Measurements from ENCODE around the gene BTD.

BTD gene

DNA sequence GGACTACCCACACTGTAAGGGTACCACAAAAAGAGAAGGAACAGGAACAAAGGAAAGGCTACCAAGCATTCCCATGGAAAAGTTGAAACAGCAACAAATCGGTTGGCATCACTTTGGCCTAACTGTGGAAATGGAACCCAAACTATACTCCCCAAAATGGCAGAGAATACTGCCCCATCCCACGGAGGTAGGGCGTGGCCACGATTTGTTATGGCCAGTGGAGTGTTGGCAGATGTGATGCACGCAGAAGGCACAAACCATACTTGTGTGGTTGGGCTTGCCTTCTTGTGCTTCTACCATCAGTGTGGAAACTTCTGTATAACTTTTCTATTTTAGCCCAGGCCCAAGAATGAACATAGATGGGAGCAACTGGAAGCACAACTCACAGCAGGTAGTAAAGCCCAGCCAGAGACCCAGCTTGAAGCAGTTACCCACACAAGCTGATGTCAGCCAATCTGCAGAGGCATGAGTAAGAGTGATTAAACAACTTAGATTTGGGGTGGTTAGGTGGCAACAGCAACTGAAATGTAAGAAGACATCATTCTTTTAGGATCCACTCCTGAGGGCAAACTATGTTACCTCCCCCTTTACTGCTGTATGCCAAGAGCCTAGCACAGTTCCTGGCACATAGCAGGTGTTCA is 64.1 kb downstream of the BTD start:
- DNase-seq (ENCODE audit: low read depth in 2 of 2), result no peak

- DNase-seq (ENCODE audit: low read depth in 2 of 2), result no peak
Measured at GRCh38 chr3:15666277-15666676, 64.7 kb downstream of the BTD start.

GRCh38 chr3:15667484-15667883 is 65.9 kb downstream of the BTD start:
- DNase-seq (ENCODE audit: low read depth in 2 of 2), result peak; percentile 12 to 14

- no peak for DNase-seq (ENCODE audit: low read depth in 2 of 2)
Measured at GRCh38 chr3:15673536-15673935, 72.0 kb downstream of the BTD start.

- no peak for DNase-seq (ENCODE audit: low read depth in 2 of 2)
Measured at GRCh38 chr3:15676259-15676658, 74.7 kb downstream of the BTD start.

DNA sequence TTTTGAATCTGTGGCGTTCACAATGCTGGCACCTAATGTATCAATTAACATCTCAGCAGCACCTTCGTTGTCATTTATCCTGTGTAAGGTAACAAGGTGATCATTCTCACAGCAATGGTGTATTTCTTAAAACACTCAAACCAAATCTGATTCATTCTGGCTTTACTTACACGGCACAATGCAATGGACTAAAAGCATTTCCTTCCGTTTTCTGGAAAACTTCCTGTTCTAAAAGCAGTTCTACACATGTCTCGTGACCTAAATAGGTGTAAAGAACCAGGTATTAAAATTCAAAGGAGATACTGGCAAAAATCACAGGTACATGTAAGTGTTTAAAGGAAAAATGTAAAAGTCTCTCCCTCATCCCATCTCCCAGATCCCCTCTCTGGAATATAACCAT is 77.8 kb downstream of the BTD start:
- DNase-seq (ENCODE audit: low read depth in 2 of 2), result no peak

DNA sequence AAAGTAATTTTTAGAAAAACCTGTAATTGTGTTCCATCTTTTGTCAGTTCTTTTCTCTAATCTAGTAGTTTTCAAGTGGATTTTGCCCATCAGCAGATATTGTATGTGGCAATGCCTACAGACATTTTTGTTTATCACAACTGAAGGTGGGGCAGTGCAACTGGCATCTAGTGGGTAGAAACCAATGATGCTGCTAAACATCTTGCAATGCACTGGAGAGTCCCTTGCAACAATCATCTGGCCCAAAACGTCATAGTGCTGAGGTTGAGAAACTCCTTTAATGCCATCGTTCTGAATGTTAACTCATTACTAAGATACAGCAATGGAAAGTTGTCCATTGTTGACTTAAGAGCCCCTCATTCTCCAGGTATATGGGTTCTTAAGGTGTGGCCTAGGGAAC is 80.1 kb downstream of the BTD start:
- DNase-seq (ENCODE audit: low read depth in 2 of 2), result no peak

- DNase-seq (ENCODE audit: low read depth in 2 of 2), result no peak
Measured at GRCh38 chr3:15682561-15683185, 81.1 kb downstream of the BTD start.

- DNase-seq (ENCODE audit: low read depth in 2 of 2), result no peak
Measured at GRCh38 chr3:15683253-15683652, 81.7 kb downstream of the BTD start.

DNA sequence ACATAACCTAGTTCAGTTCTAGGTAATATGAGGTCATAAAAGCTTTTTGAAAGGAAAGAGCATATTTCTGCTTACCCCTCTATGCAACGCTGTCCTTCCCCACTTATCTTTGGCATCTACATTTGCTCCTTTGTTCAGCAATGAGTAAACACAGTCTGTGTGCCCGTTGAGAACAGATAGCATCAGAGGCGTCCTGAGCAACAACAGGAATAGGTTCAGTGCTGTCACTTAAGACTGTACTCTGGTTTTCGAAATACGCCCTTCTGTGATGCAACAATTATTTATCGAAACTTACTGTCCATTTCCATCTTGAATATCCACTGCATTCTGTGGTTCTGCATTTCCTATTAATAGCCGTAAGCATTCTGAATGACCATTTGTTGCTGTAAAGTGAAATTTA is 84.4 kb downstream of the BTD start:
- DNase-seq (ENCODE audit: low read depth in 2 of 2), result no peak

GRCh38 chr3:15690230-15690629 is 88.7 kb downstream of the BTD start:
- no peak for DNase-seq (ENCODE audit: low read depth in 2 of 2)

DNA sequence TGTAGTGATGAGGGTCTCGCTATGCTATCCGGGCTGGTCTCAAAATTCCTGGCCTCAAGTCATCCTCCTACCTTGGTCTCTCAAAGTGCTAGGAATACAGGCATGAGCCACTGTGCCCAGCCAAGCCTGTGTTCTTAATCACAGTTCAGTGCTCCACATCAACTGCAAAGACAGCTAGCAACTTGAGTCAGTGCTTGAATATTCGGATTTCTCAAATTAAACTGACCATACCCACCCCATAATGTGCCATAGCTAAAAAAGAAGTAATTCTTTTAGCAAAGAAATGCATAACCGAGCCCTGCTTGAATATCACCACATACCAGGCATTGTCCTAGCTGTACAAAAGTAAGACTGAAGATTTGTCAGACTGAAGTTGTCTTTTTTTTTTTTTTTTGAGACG is 89.2 kb downstream of the BTD start:
- no peak for DNase-seq (ENCODE audit: low read depth in 2 of 2)

- DNase-seq (ENCODE audit: low read depth in 2 of 2), result no peak
Measured at GRCh38 chr3:15693355-15693754, 91.8 kb downstream of the BTD start.

DNA sequence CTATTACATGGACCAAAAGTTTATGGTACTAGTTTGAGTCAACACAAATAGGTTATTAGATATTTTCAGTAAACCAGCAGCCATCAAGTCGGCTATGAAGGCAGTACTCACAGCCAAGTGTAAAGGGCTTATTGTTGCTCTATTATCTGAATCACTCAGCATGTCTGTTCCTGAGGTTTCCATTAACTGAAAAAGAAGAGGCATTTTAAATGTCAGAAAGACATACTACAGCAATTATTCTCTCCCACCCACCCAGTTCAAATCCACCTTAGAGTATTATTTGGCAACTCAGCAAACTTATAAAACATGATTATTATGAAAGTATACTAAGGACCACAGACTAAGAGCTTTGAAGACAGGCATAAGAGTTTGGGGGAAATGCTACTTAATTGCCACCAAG is 93.1 kb downstream of the BTD start:
- DNase-seq (ENCODE audit: low read depth in 2 of 2), result no peak

Data from activated CD8-positive, alpha-beta memory T cell treated with anti-CD3 and anti-CD28 coated beads for 4 hours (primary cell).